ENCODE data around the gene DPYSL3.

DNA sequence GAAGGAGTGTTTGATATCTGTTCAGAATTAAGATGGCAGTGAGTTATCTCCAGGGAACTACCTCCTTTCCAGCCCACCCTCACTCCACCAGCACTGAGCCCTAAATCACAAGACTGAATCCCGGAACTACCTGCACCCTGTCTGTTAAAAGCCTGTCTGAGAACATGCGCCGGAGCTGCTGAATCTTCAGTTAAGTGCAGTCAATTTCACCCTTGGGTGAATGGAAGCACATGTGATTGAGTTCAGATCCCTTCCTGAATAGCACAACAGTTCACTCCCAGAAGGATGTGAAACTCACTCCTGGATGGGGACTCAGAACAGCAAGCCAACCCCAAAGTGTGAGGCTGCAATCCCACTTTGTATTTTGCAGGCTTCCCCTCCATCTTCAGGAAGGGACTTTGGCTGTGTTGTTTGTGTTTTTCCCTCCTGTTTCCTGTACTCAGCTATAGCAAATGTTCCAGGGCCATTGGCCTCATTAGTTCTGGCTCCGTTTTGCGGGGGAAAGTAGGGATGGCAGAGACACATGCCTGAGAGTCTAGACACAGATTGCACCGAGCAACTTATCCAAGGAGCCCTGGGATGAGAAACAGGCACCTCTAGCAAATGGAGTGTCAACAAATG lies 43.4 kb downstream of the DPYSL3 start:
- TF ChIP-seq, protein P1, sequence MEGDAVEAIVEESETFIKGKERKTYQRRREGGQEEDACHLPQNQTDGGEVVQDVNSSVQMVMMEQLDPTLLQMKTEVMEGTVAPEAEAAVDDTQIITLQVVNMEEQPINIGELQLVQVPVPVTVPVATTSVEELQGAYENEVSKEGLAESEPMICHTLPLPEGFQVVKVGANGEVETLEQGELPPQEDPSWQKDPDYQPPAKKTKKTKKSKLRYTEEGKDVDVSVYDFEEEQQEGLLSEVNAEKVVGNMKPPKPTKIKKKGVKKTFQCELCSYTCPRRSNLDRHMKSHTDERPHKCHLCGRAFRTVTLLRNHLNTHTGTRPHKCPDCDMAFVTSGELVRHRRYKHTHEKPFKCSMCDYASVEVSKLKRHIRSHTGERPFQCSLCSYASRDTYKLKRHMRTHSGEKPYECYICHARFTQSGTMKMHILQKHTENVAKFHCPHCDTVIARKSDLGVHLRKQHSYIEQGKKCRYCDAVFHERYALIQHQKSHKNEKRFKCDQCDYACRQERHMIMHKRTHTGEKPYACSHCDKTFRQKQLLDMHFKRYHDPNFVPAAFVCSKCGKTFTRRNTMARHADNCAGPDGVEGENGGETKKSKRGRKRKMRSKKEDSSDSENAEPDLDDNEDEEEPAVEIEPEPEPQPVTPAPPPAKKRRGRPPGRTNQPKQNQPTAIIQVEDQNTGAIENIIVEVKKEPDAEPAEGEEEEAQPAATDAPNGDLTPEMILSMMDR (IDR thresholded peaks at IDR 0.05), result no peak
- no peak for TF ChIP-seq POLR2A (IDR thresholded peaks at IDR 0.05)

Data from Peyer's patch (tissue), 4 donors.